GM18873 (cell line): Measurements from ENCODE around the gene IL1RAPL2.
"Not testable (repeated sequence)": the region's sequence is repeated elsewhere in the genome, so short reads cannot be mapped to it uniquely, and the experiment has no call there.

Experiments used
- ATAC-seq: cut with Tn5 transposase; IDR thresholded peaks from one replicate; pipeline ENCODE4 v1.9.1; 2021; ENCODE audit warnings: mild to moderate bottlenecking, moderate library complexity, moderate number of reproducible peaks; ENCODE audit not compliant: unreplicated experiment, low FRiP score

IL1RAPL2 gene

DNA sequence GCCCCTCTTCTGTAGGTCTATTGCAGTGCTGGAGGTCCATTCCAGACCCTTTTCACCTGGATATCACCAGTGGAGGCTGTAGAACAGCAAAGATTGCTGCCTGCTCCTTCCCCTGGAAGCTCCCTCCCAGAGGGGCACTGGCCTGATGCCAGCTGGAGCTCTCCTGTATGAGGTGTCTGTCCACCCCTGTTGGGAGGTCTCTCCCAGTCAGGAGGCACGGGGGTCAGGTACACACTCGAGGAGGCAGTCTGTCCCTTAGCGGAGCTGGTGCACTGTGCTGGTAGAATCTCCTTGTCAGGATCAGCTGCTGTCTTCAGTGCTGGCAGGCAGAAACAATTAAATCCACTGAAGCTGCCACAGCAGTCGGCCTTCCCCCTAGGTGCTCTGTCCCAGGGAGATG is 276.6 kb downstream of the IL1RAPL2 start:
- no peak for ATAC-seq

DNA sequence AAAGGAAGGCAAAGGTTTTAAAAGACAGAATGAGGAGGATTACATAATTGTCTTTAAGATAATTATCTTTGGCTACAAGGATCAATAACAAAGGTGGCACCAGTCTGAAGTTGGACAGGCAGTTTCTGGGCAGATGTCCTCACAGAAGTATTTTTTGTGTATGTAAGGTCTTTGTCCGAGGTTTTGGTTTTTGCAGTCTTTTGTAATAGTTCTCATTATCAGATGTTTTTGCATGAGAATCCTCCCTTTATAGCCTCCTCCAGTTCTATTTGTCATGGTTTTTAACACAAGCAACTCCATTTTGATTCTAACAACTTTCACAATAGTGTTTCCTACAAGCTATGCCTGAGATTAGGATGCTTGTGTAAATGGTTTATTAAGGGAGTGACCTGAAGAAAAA is 286.2 kb downstream of the IL1RAPL2 start:
- ATAC-seq, result no peak

DNA sequence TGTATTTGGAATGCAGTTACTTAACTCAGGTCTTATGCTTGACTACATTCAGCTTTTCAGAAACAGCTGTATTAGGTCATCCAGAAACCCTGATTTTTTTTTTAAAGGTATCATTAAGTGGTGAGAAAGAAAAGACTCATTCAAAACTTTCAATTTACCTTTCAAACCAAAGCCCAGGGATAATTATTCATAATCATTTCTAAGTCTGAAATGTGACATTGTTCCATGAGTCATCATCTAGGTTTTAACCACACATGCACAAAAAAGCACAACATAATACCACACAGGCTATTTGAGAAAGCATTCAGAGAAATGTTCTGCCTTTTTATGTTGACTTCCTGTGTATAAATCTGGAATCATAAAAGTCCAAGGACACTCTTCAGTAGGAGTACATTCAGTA is 288.2 kb downstream of the IL1RAPL2 start:
- ATAC-seq, result no peak

GRCh38 chrX:104854790-104855340 is 288.9 kb downstream of the IL1RAPL2 start:
- no peak for ATAC-seq

GRCh38 chrX:104863466-104863865 is 297.5 kb downstream of the IL1RAPL2 start:
- no peak for ATAC-seq

GRCh38 chrX:104864296-104864695 is 298.3 kb downstream of the IL1RAPL2 start:
- no peak for ATAC-seq

DNA sequence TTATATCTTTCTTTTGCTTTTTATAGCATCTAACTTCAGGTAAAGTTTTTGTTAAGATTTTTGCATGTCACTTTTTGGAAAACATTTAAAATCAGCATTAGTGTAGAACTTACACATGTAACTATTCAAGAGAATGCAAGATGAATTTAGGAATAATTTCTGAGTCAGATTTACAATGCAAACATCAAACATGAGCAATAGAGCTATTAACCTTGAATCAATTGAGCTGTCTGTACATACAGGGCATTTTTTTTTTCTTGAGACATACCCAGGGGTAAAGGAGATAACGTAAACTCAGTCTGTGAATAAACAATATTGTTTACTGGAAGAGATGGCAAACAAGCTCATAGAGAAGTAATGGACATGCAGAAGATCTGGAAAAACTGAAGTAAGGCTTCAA is 311.5 kb downstream of the IL1RAPL2 start:
- ATAC-seq, result no peak

DNA sequence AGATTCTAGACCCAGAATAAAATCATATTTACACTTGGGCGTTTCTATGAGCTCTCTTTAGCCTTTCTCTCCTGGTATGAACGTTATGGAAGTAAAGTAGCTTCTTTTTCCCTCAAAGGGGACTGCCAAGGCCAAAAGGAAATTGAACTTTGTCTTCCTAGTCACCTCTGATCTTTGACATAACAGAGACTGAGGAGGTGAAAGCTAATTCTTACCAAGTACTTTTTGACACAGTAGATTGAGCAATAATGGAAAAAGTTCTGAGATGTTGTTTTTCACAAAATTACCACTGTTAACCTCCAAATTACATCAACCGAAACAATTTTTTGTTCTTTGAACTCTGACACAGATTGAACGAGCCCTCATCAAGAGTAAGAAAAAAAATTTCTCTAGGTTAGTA is 336.1 kb downstream of the IL1RAPL2 start:
- ATAC-seq, result no peak

DNA sequence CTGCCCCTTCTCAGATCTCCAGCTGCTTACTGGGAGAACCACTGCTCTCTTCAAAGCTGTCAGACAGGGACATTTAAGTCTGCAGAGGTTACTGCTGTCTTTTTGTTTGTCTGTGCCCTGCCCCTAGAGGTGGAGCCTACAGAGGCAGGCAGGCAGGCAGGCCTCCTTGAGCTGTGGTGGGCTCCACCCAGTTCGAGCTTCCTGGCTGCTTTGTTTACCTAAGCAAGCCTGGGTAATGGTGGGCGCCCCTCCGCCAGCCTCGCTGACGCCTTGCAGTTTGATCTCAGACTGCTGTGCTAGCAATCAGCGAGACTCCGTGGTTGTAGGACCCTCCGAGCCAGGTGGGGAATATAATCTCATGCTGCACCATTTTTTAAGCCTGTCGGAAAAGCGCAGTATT is 343.7 kb downstream of the IL1RAPL2 start:
- ATAC-seq, result not testable (repeated sequence)

DNA sequence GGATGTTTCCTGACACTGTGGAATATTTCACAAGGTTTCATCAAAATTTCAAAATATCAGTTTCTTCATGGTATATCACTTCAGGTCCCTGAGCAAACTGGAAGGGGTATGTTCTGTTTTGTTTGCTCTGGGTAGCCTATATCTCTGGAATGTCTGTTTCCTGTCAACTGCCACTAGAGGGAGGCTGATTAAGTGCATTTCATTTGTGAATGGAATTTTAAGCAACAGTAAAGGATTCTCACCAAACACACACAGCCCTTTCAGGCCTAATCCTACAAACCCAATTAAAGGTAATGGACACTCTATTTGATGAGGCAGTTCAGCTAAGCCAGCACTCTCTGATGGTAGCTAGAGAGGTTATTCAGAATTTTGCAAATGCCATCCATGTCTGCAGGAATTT is 347.3 kb downstream of the IL1RAPL2 start:
- no peak for ATAC-seq

GRCh38 chrX:104914686-104915085 is 348.7 kb downstream of the IL1RAPL2 start:
- ATAC-seq, result not testable (repeated sequence)

DNA sequence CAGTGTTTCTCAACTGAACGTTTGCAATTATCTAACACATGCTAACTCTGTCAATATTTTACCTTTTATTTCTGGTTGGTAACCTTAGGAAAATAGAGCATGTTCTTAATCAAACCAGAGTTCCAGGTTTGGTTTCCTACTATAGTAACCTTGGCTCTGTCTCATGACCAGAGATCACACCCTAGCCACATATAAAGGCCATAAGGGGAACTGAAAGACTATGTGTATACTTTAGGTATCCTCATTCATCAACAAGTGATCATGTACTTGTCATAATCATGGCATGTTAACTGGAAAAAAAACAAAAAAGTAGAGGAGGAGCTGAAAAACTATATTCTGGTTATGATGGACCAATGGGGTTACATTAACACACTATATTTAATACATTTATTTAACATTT is 352.1 kb downstream of the IL1RAPL2 start:
- no peak for ATAC-seq

DNA sequence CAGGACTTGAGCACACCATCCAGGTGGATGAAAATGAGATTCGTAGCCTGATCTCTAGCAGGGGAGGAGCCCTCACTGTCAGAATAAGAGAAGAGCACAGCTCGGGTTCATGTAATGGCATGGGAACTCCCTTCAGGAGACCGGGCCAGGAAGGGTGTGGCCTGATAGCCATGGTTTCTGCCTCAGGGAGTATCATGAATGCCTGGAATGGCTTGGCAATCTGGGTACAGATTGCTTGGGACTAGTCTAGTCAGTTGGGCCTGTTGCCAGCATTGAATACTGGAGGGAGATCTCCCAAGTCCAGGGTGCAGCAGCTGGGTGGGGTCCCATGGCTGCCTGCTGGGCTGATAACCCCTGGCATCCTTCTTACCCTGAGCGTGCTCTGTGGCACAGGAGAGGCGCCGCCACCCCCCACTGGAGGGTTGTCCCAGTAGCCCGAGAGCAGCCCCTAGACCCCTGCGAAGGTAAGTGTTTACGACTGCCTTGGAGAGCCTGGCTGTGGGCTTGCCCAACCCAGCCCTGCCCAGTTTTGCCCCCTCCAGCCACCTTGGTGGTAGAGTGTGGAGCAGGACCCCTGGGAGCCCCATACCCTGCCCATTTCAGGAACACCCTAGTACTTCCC is 355.7 kb downstream of the IL1RAPL2 start:
- no peak for ATAC-seq

- peak; percentile 98 for ATAC-seq
These were observed 356.2 kb downstream of the IL1RAPL2 start for GRCh38 chrX:104922206-104922621.

GRCh38 chrX:104929324-104929723 is 363.3 kb downstream of the IL1RAPL2 start:
- ATAC-seq, result no peak

DNA sequence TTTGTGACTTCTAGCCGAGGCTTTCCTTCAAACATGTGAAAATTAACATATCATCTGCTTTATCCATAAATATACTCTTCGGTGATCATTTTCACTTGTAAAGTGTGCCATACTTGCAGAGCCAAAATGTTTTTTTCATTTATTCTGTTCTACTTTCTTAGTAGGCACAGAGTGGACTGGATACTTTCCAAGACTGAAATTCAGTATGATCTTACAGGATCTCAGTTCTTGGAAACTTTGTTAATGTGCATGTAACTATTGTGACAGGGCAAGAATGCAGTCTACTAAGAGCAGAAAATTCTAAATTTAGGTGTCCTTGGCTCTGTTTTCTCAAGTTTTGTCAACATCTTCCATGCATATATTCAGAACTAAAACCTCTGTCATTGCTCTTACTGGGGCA is 369.6 kb downstream of the IL1RAPL2 start:
- no peak for ATAC-seq

DNA sequence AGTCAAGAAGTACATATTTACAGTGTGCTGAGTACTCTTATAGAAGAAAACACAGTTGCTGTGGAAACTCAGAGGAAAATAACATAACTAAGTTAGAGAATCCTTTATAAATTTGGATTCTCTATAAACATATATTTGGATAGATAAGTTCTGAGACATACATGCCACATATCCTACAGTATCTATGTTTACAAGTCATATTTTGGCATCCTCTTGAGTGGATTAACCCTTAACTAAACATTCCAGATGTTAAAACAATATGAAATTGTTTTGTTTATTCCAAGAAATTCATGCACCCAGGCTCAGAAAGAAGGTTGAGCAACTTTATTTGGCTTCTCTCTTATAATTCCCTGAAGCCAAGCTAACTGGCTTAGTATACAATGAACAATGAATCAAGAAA is 387.3 kb downstream of the IL1RAPL2 start:
- ATAC-seq, result no peak

GRCh38 chrX:104961926-104962325 is 395.9 kb downstream of the IL1RAPL2 start:
- ATAC-seq, result no peak

GRCh38 chrX:104968241-104968640 is 402.2 kb downstream of the IL1RAPL2 start:
- ATAC-seq, result no peak

GRCh38 chrX:104972737-104973136 is 406.7 kb downstream of the IL1RAPL2 start:
- ATAC-seq, result no peak

DNA sequence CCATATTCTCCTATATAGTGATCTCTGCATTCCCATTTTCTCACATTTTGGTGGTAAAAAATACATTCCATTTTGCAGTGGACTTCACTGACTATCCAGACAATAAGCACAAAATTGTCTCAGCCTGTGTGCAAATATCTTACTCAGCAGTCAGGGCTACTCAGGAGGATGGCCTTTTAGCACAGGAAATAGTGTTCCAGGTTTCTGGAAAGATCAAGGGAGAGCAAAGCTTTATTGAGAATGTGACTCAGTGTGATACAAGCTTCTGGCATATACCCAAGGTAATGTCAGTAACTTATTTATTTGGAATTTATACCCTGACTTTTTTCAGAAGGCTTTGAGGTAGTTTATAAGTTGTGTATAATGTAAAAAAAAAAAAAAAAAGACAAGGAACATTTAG is 421.1 kb downstream of the IL1RAPL2 start:
- no peak for ATAC-seq

- no peak for ATAC-seq
These were observed 422.0 kb downstream of the IL1RAPL2 start for GRCh38 chrX:104988038-104988437.

GRCh38 chrX:104995546-104995945 is 429.5 kb downstream of the IL1RAPL2 start:
- no peak for ATAC-seq
